GM12801 (cell line): ENCODE data around the gene CORO2B.

Source experiments
- CTCF ChIP-seq: IDR thresholded peaks from one replicate; pipeline ENCODE4 v1.5.1; 2011; ENCODE audit warnings: control low read depth; ENCODE audit not compliant: insufficient read length; ENCODE audit errors: extremely low read depth

The CORO2B gene

GRCh38 chr15:68739390-68740080, 160.7 kb downstream of the CORO2B start:
- no peak for TF ChIP-seq CTCF

GRCh38 chr15:68743256-68743655, 164.5 kb downstream of the CORO2B start:
- TF ChIP-seq CTCF: no peak

GRCh38 chr15:68749365-68749764, 170.6 kb downstream of the CORO2B start:
- no peak for TF ChIP-seq CTCF

- no peak for TF ChIP-seq CTCF
These were observed 171.0 kb downstream of the CORO2B start for GRCh38 chr15:68749793-68750192.

- TF ChIP-seq CTCF: no peak
These were observed 172.8 kb downstream of the CORO2B start for GRCh38 chr15:68751622-68752021.

GRCh38 chr15:68755731-68756130, 176.9 kb downstream of the CORO2B start:
- no peak for TF ChIP-seq CTCF

GRCh38 chr15:68763063-68763462, 184.3 kb downstream of the CORO2B start:
- TF ChIP-seq CTCF: no peak

- TF ChIP-seq CTCF: no peak
These were observed 185.3 kb downstream of the CORO2B start for GRCh38 chr15:68764090-68764489.
